ENCODE results near the gene TRPV3.

- TF ChIP-seq, protein P1, sequence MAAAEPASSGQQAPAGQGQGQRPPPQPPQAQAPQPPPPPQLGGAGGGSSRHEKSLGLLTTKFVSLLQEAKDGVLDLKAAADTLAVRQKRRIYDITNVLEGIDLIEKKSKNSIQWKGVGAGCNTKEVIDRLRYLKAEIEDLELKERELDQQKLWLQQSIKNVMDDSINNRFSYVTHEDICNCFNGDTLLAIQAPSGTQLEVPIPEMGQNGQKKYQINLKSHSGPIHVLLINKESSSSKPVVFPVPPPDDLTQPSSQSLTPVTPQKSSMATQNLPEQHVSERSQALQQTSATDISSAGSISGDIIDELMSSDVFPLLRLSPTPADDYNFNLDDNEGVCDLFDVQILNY (CRISPR knock-in tag; IDR thresholded peaks at IDR 0.05), result no peak
- TF ChIP-seq NR2C2 (CRISPR knock-in tag; IDR thresholded peaks at IDR 0.05) (no peak), ZNF512 (CRISPR knock-in tag; IDR thresholded peaks at IDR 0.05; ENCODE audit: borderline replicate concordance) (no peak), ESRRA (CRISPR knock-in tag; IDR thresholded peaks at IDR 0.05; ENCODE audit: borderline replicate concordance) (no peak), CTCF (IDR thresholded peaks at IDR 0.05) (no peak), PREB (CRISPR knock-in tag; IDR thresholded peaks at IDR 0.05; ENCODE audit: borderline replicate concordance) (no peak), GABPB1 (CRISPR knock-in tag; IDR thresholded peaks at IDR 0.05) (no peak), ZNF121 (CRISPR knock-in tag; IDR thresholded peaks at IDR 0.05) (no peak), ATF2 (CRISPR knock-in tag; IDR thresholded peaks at IDR 0.05; ENCODE audit: borderline replicate concordance, low read depth) (no peak), SP1 (CRISPR knock-in tag; conservative IDR thresholded peaks at IDR 0.05) (no peak), ETV6 (CRISPR knock-in tag; IDR thresholded peaks at IDR 0.05) (no peak), FOXP4 (CRISPR knock-in tag; IDR thresholded peaks at IDR 0.05) (no peak), FOXK1 (CRISPR knock-in tag; IDR thresholded peaks at IDR 0.05) (no peak)
Observed at GRCh38 chr17:3571043-3571900, 13.7 kb upstream of the TRPV3 start.
